Cardiac muscle cell (in vitro differentiated cells and primary cell): ENCODE results near the gene LRMDA. TPM values are rescaled to one million over a fixed set of nuclear protein-coding genes. Genes with fewer than 3 reads are reported as not detected.

ENCODE experiments used
- DNase-seq, 2 donors: peaks; one replicate each; pipeline versions ENCODE4 v3.0.0 to v3.0.0-alpha.2; 2010 to 2017; ENCODE audit warnings: low read depth in 1 of 2, low spot score in 1 of 2
- H3K27ac ChIP-seq: fragments of 200-600 bp; sonication (generic); 2 replicates; pipeline ENCODE4 v1.5.1; 2016
- H3K27me3 ChIP-seq: fragments of 200-600 bp; sonication (generic); 2 replicates; pipeline ENCODE4 v1.6.0; 2016; ENCODE audit warnings: control low read depth
- H3K36me3 ChIP-seq: fragments of 200-600 bp; sonication (generic); 2 replicates; pipeline ENCODE4 v1.5.1; 2016; ENCODE audit warnings: control low read depth
- H3K4me1 ChIP-seq: fragments of 200-600 bp; sonication (generic); 2 replicates; pipeline ENCODE4 v1.8.1; 2017; ENCODE audit warnings: low read depth, mild to moderate bottlenecking, mixed run types
- H3K4me3 ChIP-seq: fragments of 200-600 bp; sonication (generic); 2 replicates; pipeline ENCODE4 v1.5.1; 2016; ENCODE audit warnings: mild to moderate bottlenecking
- H3K9me3 ChIP-seq: fragments of 200-600 bp; sonication (generic); 2 replicates; pipeline ENCODE4 v1.5.1; 2017; ENCODE audit warnings: low read depth, mild to moderate bottlenecking, control low read depth
- polyA plus RNA-seq: library from polyadenylated mRNA; unstranded; fragments of >200 nt; fragmentation: Nextera tagmentation; extraction: Ambion mirVana; gene quantifications from 2 replicates; pipeline ENCODE4 v1.2.1, GENCODE V29; 2016
- total RNA-seq: library from RNA; depleted of rRNA; stranded (reverse); fragments of >200 nt; gene quantifications from 2 replicates; pipeline ENCODE4 v1.2.3, GENCODE V29; 2016
- TF ChIP-seq, protein P1 (sequence below): IDR thresholded peaks from 2 replicates; pipeline ENCODE4 v1.5.1; 2012; ENCODE audit warnings: low read depth, mild to moderate bottlenecking, low read length

The LRMDA gene
- total and polyA plus RNA-seq, 2 experiments from 2014 or later, result 6.2 to 11.7 TPM

DNA sequence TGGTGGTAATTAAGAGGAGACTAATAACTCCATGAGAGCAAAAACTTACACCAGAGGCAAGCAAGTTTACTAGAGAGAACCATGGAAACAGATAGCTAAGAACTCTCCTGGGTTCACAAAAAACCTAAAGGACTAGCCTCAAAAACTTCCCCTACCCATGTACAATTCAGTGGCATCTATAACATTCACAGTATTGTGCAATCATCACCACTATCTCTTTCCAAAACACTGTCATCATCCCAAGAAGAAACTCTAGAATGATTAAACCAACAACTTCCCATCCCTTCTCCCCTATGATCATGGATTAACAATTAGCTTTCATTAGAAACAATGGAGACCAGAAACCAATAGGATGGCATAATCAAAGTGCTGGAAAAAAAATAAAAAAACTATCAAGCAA lies 1038.3 kb downstream of the LRMDA start:
- TF ChIP-seq, protein P1, sequence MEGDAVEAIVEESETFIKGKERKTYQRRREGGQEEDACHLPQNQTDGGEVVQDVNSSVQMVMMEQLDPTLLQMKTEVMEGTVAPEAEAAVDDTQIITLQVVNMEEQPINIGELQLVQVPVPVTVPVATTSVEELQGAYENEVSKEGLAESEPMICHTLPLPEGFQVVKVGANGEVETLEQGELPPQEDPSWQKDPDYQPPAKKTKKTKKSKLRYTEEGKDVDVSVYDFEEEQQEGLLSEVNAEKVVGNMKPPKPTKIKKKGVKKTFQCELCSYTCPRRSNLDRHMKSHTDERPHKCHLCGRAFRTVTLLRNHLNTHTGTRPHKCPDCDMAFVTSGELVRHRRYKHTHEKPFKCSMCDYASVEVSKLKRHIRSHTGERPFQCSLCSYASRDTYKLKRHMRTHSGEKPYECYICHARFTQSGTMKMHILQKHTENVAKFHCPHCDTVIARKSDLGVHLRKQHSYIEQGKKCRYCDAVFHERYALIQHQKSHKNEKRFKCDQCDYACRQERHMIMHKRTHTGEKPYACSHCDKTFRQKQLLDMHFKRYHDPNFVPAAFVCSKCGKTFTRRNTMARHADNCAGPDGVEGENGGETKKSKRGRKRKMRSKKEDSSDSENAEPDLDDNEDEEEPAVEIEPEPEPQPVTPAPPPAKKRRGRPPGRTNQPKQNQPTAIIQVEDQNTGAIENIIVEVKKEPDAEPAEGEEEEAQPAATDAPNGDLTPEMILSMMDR, result no peak
- peak in 1 of 2 donors; percentile 20 for DNase-seq
- H3K4me3 ChIP-seq, result no peak overlapping the region

DNA sequence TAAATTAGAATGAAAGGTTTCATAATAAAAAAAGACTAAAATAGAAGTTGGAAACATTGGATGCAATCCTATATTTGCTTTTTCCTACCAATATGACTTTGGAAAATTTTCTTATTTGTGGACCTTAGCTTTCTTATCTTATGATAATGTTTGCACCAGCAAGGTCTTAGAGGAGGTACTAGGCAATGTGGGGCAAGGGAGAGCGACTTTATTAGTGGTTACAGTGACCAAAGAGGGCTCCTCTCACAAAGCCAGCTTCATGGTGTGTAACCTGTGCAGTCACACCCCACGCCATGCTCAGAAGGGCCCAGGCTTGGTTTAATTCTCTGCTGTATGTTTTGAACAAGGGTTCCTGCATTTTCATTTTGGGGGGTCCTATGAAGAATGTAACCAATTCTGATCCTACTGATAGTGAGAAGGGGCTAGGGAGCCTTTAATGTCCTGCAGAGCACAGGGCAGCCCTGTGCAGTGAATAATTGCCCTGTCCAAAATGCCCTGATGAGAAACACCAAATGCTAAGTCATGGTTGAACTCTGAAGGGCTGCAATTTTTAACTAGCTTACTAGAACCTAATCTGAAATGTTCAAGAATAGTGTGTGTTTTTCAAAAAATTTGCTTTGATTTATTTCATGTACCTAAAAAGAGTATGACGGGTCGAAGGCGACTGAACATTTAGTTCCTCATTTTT lies 1047.8 kb downstream of the LRMDA start:
- TF ChIP-seq, protein P1, result no peak
- no peak overlapping the region for H3K4me3 ChIP-seq
- no peaks in the 10 kb centered on the region for H3K4me1 ChIP-seq
- no peak overlapping the region for H3K27ac ChIP-seq
- H3K27me3 ChIP-seq, result no peaks in the 10 kb centered on the region
- no peaks in the 10 kb centered on the region for H3K36me3 ChIP-seq
- DNase-seq, result no peak
- H3K9me3 ChIP-seq, result no peaks in the 10 kb centered on the region

More for the DNA sequence above, 1038.3 kb downstream of the LRMDA start:
- no peaks in the 10 kb centered on the region for H3K27me3 ChIP-seq
- no peak overlapping the region for H3K27ac ChIP-seq
- no peaks in the 10 kb centered on the region for H3K4me1 ChIP-seq
- no peaks in the 10 kb centered on the region for H3K36me3 ChIP-seq
- H3K9me3 ChIP-seq, result no peaks in the 10 kb centered on the region

DNA sequence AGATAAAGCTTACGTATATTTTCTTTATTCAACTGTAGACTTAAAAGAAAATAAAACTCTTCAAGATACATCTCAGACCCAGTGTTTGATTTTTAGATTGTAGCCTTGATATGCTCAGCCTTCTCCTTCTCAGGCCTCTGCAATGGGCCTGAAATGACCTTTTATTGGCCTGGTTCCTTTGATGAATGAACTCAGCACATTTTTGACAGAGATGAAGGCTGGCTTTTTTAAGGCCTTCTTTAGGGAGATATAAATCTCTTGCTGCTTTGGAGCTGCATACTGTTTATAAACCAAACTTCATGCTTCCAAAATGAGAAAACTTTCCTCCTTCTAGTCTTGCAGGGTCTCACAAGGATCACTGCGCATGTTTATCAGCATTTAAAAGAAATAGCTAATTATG lies 1049.8 kb downstream of the LRMDA start:
- H3K27ac ChIP-seq, result no peak overlapping the region
- no peak for DNase-seq
- no peaks in the 10 kb centered on the region for H3K36me3 ChIP-seq
- H3K27me3 ChIP-seq, result no peaks in the 10 kb centered on the region
- H3K9me3 ChIP-seq, result no peaks in the 10 kb centered on the region
- H3K4me3 ChIP-seq, result no peak overlapping the region
- H3K4me1 ChIP-seq, result no peaks in the 10 kb centered on the region
- TF ChIP-seq, protein P1, result no peak

DNA sequence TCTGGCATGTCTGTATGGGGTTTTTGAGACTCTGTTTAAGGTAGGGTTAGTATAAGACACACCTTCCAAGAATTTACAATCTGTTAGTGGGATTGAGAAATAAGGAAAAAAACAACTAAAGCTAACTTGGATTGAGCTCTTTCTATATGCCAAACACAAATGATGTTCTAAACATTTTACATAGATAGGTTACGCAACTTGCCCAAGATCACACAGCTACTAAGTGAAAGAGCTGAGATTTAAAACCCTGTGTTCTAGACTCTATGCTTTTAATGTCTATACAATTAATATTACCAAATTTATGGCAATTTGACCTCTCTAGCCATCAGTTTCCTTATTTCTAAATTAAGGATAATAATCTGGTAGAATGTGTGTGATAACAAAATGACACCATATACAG lies 1056.2 kb downstream of the LRMDA start:
- Histone ChIP-seq H3K4me3 (no peak overlapping the region), H3K4me1 (no peaks in the 10 kb centered on the region), H3K27me3 (no peaks in the 10 kb centered on the region), H3K27ac (no peak overlapping the region), H3K36me3 (no peaks in the 10 kb centered on the region), H3K9me3 (no peaks in the 10 kb centered on the region)
- no peak for DNase-seq
- TF ChIP-seq, protein P1, result no peak

DNA sequence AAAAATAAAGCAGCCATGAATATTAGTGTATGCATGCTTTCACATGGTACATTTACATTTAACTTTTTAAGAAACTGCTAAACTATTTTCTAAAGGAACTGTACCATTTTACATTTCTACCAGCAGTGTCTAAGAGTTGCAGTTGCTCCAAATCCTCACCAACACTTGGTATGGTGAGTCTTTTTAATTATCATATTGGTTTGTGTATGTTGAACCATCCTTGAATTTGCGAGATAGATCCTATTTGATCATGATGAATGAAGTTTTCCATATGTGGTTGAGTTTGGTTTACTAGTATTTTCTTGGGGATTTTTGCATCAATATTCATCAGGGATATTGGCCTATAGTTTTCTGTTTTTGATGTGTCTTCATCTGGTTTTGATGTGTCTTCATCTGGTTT lies 1057.2 kb downstream of the LRMDA start:
- H3K27me3 ChIP-seq, result no peaks in the 10 kb centered on the region
- H3K4me3 ChIP-seq, result no peak overlapping the region
- no peaks in the 10 kb centered on the region for H3K9me3 ChIP-seq
- H3K27ac ChIP-seq, result no peak overlapping the region
- no peaks in the 10 kb centered on the region for H3K4me1 ChIP-seq
- DNase-seq, result no peak
- no peaks in the 10 kb centered on the region for H3K36me3 ChIP-seq
- TF ChIP-seq, protein P1, result no peak

DNA sequence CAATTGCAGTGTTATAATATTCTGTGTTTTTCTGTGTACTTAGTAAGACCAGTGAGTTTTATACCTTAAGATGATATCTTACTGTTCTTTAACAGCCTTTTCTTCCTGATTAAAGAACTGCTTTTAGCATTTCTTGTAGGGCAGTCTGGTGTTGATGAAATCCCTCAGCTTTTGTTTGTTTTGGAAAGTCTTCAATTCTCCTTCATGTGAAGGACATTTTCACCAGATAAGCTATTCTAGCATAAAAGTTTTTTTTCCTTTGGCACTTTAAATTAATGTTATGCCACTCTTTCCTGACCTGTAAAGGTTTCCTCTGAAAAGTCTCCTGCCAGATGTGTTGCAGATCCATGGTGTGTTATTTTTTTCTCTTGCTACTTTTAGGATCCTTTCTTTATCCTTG lies 1059.8 kb downstream of the LRMDA start:
- no peaks in the 10 kb centered on the region for H3K9me3 ChIP-seq
- DNase-seq, result peak in 1 of 2 donors; percentile 70
- TF ChIP-seq, protein P1, result no peak
- no peak overlapping the region for H3K4me3 ChIP-seq
- H3K27me3 ChIP-seq, result no peaks in the 10 kb centered on the region
- H3K36me3 ChIP-seq, result no peaks in the 10 kb centered on the region
- no peaks in the 10 kb centered on the region for H3K4me1 ChIP-seq
- H3K27ac ChIP-seq, result no peak overlapping the region
